HG03045 (cell line): ENCODE results near the gene DAGLB.

ENCODE experiments used
- ATAC-seq: cut with Tn5 transposase; IDR thresholded peaks from one replicate; pipeline ENCODE4 v1.9.1; 2021; ENCODE audit warnings: mild to moderate bottlenecking, moderate library complexity; ENCODE audit not compliant: unreplicated experiment

Gene DAGLB

DNA sequence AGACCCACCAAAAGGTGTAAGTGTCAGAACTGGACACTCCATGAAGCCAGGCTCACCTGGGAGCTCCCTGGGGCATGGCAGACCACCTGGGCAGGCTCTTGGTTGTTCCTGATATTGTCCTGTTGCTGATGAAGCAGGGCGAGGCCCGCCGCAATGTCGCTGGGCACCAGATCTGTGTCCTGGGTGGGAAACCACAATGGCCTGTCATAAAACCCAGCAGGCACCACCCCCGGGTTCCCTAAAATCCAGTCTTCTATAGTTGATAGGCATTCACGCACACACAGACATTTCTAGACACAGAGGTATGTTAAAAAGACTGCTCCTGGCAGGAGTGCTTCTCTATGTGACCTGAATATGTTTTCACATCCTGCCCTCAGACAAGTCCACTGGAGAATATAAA lies 15.0 kb downstream of the DAGLB start:
- ATAC-seq = no peak

DNA sequence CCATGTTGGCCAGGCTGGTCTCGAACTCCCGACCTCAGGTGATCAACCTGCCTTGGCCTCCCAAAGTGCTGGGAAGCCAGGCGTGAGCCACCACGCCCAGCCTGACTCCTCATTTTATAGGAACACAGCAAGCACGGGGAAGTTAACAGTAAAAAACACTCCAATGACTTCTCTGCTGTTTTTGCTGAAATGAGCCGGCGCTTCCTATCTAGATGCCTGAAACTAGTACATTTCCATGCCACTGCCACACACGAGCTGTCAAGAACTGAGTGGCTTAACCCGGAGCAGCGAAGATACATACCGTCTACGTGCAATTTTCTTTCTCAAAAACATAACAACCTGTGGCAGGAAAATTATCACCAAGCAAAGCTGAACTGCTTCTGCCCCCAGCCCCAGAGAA lies 16.8 kb downstream of the DAGLB start:
- ATAC-seq = no peak

DNA sequence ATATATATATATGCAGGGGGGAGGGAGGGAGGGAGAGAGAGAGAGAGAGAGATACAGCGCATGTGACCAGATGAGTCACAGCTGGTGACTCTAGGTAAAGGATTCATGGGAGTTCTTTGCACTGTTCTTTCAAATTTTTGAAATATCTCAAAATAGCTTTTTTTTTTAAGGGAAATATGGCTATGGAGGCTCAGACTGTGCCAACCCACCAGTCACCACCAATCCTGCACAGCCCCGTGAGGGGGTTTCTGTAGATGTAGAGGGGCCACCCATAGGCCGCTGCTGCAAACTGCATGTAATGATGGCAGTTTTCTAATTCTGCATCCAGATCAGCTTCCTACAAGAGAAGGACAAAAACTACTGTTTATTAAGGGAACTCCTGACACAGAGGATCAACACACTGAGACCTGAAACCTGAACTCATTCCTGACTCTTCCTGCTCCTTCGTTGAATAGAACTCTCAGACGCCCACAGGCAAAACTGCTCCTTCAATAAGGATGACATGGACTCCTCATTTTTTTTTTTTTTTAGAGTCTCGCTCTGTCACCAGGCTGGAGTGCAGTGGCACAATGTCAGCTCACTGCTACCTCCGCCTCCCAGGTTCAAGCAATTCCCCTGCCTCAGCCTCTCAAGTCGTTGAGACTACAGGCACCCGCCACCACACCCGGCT lies 17.3 kb downstream of the DAGLB start:
- ATAC-seq = no peak

DNA sequence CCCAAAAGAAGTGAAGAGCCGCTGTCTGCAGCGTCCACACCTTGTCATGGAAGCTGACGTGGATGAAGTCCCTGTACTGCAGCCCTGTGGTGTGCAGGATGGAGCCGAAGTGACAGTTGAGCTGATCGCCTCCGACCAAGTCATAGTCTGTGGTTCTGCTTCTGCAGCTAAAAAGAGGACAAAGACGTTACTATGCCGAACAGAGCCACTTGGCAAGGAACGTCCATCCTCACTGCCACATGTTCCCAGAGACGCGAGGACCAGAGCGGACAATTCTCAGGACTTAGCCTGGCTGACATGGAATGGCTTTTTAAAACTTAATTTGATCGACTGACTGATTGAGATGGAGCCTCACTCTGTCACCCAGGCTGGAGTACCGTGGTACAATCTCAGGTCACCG lies 21.8 kb downstream of the DAGLB start:
- no peak for ATAC-seq

DNA sequence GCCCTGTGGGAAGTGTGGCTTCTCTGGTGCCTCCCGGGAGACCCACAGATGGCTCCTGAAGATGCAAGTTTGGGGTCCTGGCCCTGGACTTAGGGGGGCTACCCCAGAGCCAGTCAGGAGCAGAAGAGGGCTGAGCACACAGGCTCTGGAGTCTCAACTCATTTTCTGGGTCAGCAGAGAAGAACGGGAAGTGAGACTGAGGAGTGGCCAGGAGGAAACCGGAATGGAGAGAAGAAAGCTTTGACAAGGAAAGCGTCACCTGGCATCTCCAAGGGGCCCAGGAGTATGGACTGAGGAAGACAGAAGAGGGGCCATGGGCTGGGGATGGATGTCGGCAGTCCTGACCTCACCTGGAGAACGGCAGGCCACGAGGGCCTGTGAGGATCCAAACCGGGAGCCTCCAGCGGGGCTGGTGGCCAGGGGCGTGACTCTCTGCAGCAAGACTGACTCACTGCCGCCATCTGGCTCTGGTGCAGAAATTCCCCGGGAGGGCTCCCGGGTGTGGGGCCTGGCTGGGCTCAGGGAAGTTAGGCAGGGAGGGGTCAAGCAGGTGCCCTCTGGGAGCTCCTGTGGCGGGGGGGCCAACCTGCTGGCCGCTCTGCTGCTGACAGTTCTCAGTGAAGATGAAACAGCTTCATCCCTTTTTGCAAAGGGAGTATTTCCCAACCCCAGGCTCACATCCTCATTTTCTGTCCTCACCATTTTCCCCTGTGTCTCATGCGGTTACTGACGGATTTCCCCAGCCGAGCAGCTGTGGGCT lies 23.6 kb downstream of the DAGLB start:
- no peak for ATAC-seq

DNA sequence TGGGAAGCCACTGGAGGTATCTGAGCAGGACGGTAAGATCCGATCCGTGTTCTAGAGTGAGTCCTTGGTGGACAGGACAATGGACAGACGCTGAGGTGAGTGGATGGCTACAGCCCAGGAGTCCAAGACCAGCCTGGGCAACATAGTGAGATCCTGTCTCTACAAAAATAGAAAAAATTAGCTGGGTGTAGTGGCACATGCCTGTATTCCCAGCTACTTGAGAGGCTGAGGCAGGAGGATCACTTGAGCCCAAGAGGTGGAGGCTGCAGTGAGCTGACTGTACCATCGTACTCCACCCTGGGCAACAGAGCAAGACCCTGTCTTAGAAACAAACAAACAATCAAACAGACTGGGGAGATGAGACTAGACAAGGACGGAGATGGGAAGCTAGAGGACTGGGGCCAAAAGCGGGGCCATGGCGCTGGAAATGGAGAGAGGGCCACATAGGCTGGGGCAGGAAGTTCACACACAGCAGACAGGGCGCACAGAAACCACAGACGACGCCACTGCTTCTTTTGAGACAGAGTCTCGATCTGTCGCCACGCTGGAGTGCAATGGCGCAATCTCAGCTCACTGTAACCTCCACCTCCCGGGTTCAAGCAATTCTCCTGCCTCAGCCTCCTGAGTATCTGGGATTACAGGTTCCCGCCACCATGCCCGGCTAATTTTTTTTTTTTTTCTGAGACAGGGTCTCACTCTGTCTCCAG lies 24.7 kb downstream of the DAGLB start:
- ATAC-seq = no peak

DNA sequence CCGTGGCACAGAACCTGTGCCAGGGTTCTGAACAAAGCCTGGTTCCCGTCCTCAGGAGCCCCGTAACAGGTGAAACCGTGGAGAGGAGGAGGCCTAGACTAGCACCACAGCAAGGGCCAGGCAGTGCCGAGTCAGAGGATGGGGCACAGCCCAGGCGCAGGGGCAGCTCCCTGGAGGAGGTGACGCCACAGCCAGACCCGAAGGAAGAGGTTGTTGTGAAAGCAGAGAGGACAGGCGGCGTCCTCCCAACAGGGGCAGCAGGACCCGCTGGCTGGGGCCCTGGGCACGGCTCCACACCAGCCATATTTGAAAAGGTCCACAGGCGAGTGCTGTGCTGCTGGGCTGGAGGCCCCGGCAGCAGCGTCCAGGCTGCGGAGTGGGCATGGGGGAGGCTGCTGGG lies 25.7 kb downstream of the DAGLB start:
- ATAC-seq = no peak

DNA sequence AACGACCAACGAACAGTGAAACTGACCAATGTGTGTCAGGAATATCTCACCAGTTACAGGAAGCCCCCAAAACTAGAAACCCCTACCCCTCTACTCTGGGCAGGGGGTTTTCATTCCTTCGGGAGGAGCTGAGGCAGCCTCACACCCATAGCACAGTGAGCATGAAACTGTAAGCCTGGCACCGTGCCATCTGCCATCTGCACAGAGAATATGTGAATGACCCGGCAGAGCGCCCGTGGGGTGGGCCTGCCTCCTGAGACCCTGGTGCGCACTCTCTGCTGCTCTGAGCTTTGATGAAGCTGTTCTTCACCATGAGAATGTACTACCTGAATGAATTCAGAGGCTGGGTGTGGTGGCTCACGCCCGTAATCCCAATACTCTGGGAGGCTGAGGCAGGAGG lies 27.1 kb downstream of the DAGLB start:
- ATAC-seq = no peak

DNA sequence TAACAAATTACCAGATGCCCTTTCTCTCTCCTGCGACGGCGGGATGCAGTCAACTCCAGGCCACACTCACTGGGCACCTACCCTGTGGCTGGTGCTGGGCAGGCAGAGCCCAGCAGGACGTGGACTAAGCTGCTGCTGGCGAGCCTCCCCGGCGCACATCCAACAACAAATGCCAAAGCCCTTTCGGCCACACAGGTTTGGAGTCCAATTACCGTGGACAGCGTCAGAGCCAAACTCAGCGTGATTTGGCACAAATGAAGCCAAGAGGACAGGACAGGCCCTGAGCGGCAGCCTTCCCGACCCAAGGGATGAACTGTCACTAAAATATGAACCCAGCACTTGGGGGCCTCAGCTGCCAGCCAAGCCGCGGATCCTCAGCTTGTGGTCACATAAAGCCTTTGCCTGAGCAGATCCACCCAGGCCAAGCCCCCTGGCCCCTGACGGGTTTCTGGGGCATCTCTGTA lies 28.4 kb downstream of the DAGLB start:
- ATAC-seq = no peak

DNA sequence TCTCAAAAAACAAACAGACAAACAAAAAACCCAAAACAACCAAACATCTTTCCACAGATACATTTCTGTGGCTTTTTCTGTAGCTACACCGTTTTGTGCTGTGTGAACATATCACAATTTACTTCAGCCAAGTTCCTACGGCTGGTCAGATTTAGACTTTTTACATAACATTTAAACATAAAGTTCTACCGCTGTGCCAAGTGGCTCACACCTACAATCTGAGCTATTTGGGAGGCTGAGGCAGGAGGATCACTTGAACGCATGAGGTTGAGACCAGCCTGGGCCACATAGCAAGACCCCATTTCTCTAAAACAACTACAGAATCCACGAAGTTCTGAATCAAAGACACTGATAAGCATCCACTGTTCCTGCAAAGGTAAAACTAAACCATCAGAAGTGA lies 30.3 kb downstream of the DAGLB start:
- no peak for ATAC-seq

DNA sequence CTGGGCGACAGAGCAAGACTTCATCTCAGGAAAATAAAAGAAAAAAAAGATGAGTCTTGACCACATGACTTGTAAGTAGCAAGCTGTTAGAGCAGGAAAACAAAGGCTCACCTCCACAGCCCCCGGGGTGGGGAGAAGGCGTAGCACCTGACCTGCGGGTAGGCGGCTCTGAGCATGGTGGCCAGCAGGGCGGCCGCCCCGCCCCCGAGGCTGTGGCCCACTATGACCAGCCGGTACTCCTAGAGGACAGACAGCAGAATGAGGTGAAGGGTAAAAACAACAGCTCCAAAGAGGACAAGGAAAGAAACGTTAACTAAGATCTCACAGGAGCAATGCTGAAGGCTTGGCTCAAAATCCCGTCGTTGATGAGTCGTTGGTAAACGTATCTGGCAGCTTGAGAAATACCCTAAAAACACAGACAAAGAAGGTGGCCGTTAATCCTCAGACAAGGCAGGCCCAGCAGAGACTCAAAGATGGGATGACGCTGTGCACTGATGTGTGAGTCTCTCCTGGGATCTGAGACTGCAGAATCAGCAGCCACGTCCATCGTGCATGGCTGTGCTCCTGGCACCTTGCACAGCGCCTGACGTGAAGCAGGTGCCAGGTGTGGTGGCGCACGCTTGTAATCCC lies 31.1 kb downstream of the DAGLB start:
- no peak for ATAC-seq

DNA sequence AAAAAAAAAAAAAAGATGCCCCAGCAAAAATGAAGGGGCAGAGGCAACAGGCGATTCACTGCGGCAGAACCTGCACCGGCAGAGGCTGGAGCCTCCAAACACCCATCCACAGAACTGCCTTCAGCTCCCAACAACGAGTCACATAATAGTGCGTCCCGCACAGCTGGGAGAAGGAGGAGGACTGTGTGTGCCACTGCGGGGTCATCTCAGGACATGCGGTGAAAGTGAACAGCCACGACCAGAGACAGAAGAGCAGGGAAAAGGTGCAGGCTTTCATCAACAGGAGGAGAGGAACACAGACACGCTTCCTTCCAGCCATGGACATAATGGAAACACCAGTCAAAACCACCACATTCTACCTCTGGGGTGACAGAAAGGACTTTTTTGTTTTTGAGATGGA lies 34.1 kb downstream of the DAGLB start:
- ATAC-seq = no peak

DNA sequence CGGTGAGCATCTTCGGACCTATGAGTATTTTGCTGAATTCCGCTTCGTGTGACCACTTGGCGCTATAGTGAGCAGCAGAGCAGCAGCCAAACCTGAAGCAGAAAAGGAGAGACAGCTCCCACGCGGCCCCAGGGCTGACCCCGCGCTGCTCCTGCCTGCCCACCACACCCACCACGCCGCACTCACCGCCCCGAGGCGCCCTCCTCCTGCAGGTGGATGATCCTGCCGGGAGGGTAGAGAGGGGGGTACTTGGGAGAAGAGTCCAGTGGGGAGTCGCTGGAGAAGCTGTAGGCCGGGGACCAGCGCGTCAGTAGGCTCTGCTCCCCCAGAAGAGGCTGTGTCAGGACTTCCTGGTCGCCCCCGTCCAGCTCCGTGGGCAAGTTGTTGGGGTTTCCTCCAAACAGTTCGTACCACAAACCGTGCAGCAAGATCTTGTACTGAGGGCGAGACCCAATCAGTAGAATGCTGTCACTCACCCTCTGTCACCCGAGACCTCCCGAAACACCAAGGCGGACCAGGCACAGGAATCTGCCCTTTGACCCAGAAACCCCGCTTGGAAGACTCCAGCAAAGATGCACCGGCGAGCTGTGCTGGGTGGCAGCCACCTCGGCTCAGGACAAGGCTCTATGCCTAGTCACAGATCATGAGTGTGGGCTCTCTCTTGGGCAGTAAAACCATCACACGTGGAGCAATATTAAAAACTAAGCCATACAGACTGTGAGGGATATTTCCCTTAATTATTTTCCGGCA lies 37.6 kb downstream of the DAGLB start:
- ATAC-seq = no peak

DNA sequence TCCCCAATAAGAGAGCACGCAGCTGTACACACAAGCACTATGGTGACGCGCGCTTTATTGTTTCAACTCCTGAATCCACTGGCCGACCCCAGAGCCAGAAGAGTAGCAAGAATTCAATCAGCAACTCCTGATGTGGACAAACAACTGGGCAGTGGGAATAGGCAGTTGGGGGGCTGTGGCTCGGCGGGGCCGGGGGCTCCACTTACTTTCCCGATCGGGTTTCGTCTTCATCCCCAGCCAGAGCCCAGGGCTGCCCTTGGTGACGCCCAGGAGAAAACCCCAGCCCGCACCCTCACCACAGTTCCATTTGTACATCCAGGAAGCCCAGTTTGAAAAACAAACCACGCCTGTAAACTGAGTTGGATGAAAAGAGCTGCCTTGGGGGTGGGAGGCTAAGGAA lies 38.7 kb downstream of the DAGLB start:
- no peak for ATAC-seq

DNA sequence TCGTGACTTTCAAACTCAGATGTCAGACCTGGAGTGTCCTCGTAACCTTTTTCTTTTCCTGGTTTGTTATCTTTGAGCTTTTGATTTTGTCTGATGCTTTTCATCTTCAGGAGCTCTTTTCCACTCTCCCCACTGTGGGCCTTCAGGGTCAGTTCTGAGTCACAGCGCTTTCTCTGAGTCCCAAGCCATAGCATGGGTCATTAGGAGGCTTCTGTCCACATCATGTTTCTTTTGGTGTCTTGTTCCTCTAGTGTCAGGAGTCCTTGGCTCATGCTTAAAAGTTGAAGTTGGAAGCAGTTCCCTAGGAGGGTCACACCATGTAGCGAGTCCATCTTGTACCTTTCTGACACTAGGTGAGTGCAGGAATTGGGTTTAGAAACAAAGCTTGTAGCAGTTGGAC lies 40.3 kb downstream of the DAGLB start:
- no peak for ATAC-seq

DNA sequence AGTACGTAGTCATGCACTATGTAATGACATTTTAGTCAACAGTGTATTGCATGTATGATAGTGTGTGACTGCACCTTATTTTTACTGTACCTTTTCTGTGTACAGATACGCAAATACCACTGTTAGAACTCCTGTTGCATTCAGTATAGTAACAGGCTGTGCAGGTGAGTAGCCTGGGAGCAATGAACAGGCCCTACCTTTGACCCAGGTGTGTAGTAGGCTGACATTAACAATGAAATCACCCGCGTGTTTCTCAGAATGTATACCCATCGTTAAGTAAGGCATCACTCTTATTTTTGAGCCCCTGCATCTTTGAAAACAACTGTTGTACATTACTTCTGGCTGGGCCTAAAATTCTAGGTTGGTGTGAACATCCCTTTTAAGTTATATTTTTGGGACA lies 41.6 kb downstream of the DAGLB start:
- ATAC-seq = no peak

DNA sequence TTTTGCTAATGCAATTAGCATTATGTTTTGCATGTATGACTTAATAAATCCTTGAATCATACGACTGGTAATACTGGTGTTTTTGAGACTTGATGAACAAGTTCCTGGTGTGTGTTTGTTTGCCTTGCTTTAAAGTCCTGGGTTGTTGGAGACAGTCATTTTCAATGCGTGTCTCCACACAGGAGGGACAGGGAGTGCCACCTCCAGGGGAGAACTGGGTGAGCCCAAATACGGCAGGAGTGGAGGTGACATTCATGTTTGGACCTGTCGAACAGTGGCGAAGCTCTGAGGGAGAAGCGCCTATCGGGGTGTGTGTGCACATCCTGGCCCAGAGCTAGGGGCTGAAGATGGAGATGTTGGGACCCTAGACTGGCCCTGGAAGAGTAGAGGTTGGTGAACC lies 43.8 kb downstream of the DAGLB start:
- no peak for ATAC-seq

DNA sequence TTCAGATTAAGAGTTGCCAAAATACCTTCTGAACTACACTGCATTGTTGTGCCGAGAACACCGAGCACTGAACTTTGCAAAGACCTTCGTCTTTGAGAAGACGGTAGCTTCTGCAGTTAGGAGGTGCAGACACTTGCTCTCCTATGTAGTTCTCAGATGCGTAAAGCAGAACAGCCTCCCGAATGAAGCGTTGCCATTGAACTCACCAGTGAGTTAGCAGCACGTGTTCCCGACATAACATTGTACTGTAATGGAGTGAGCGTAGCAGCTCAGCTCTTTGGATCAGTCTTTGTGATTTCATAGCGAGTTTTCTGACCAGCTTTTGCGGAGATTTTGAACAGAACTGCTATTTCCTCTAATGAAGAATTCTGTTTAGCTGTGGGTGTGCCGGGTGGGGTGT lies 45.0 kb downstream of the DAGLB start:
- no peak for ATAC-seq

DNA sequence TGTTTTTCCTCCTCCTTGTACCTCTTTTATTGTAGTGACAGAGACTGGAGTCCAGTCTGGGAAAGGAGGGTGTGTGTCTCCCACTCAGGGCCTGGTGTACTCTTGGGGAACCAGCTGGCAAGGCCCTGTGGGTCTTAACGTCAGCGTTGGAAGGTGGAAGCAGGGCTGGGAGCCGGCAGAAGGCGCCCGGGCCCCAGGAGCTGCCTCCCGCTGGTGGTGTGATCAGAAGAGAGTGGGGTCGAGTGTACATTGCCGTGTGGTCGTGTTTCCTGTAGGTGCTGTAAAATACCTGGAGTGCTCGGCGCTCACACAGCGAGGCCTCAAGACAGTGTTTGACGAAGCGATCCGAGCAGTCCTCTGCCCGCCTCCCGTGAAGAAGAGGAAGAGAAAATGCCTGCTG lies 45.7 kb downstream of the DAGLB start:
- no peak for ATAC-seq

DNA sequence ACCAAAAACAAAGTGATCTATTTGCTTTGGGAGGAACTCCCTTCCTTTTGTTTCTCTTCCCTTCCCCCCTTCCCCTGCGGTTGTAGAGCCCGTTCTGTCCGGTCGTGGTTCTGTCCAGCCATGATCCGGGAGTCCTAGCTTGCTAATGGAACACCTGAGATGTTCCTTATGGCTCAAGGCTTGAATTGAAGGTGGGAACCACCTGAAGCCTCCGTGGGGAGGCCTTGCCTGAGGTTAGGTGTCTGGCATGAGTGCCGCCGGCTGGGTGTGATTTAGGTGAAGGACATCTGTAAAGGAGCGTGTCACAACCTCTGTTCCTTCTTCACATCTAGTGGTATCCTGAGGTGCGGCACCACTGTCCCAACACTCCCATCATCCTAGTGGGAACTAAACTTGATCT lies 46.2 kb downstream of the DAGLB start:
- ATAC-seq = no peak
